ENCODE results near the gene CCDC138.
A peak's percentile ranks its signal among the peaks of the same experiment; 100 is the strongest.
"Not testable (repeated sequence)": the region's sequence is repeated elsewhere in the genome, so short reads cannot be mapped to it uniquely, and the experiment has no call there.

The CCDC138 gene

GRCh38 chr2:108786354-108787215 is at the start of gene CCDC138:
Gene CCDC138 (plus strand): TSS chr2:108786771. CDS start chr2:108786823, 52 bp downstream.
- peak; percentile 81 for DNase-seq (ENCODE audit: low read depth)

GRCh38 chr2:108757973-108758372 is 28.6 kb upstream of the CCDC138 start:
- DNase-seq (ENCODE audit: low read depth), result not testable (repeated sequence)

GRCh38 chr2:108762618-108763017 is 24.0 kb upstream of the CCDC138 start:
- not testable (repeated sequence) for DNase-seq (ENCODE audit: low read depth)

GRCh38 chr2:108766671-108767070 is 19.9 kb upstream of the CCDC138 start:
- not testable (repeated sequence) for DNase-seq (ENCODE audit: low read depth)

GRCh38 chr2:108767859-108768258 is 18.7 kb upstream of the CCDC138 start:
- DNase-seq (ENCODE audit: low read depth), result not testable (repeated sequence)

GRCh38 chr2:108776475-108776874 is 10.1 kb upstream of the CCDC138 start:
- DNase-seq (ENCODE audit: low read depth), result no peak

- DNase-seq (ENCODE audit: low read depth), result no peak
Measured at GRCh38 chr2:108778857-108779256, 7.7 kb upstream of the CCDC138 start.

- no peak for DNase-seq (ENCODE audit: low read depth)
Measured at GRCh38 chr2:108786008-108786353, 590 bp upstream of the CCDC138 start.

- no peak for DNase-seq (ENCODE audit: low read depth)
Measured at GRCh38 chr2:108787216-108787541, 608 bp downstream of the CCDC138 start.

GRCh38 chr2:108803045-108803736 is 16.6 kb downstream of the CCDC138 start:
- DNase-seq (ENCODE audit: low read depth), result no peak

- DNase-seq (ENCODE audit: low read depth), result no peak
Measured at GRCh38 chr2:108805032-108805431, 18.5 kb downstream of the CCDC138 start.

GRCh38 chr2:108805782-108806181 is 19.2 kb downstream of the CCDC138 start:
- DNase-seq (ENCODE audit: low read depth), result no peak

- no peak for DNase-seq (ENCODE audit: low read depth)
Measured at GRCh38 chr2:108806371-108807113, 20.0 kb downstream of the CCDC138 start.

GRCh38 chr2:108809936-108810335 is 23.4 kb downstream of the CCDC138 start:
- DNase-seq (ENCODE audit: low read depth), result no peak

- DNase-seq (ENCODE audit: low read depth), result no peak
Measured at GRCh38 chr2:108810993-108811957, 24.7 kb downstream of the CCDC138 start.

- DNase-seq (ENCODE audit: low read depth), result no peak
Measured at GRCh38 chr2:108813732-108814131, 27.2 kb downstream of the CCDC138 start.

- DNase-seq (ENCODE audit: low read depth), result no peak
Measured at GRCh38 chr2:108820482-108820881, 33.9 kb downstream of the CCDC138 start.

GRCh38 chr2:108823286-108823685 is 36.7 kb downstream of the CCDC138 start:
- DNase-seq (ENCODE audit: low read depth), result no peak

- DNase-seq (ENCODE audit: low read depth), result no peak
Measured at GRCh38 chr2:108824316-108825070, 37.9 kb downstream of the CCDC138 start.

- no peak for DNase-seq (ENCODE audit: low read depth)
Measured at GRCh38 chr2:108825254-108825653, 38.7 kb downstream of the CCDC138 start.

GRCh38 chr2:108825736-108826135 is 39.2 kb downstream of the CCDC138 start:
- no peak for DNase-seq (ENCODE audit: low read depth)

All from stimulated activated CD8-positive, alpha-beta memory T cell treated with anti-CD3 and anti-CD28 coated beads, Interleukin-12 subunit alpha, Interleukin-12 subunit beta, amount 100 ng/mL, for 4 hours (primary cell).